RWPE2 (cell line): Measurements from ENCODE around the gene HMGCS2.
A peak's percentile ranks its signal among the peaks of the same experiment; 100 is the strongest.

ENCODE experiments used
- ATAC-seq: fragments of 200-7000 bp; cut with Tn5 transposase; 3 replicates; pipeline ENCODE4 v1.9.1; 2021; ENCODE audit warnings: low read depth
- DNase-seq: peaks from one replicate; pipeline ENCODE4 v3.0.0-alpha.2; 2020; ENCODE audit warnings: low spot score
- H3K27ac ChIP-seq: fragments of 450-650 bp; 2 replicates; pipeline ENCODE4 v1.5.1; 2017; ENCODE audit warnings: mild to moderate bottlenecking; ENCODE audit not compliant: poor library complexity, severe bottlenecking
- H3K27me3 ChIP-seq: fragments of 250-450 bp; sonication (Bioruptor Pico); 2 replicates; pipeline ENCODE4 v1.5.1; 2021; ENCODE audit warnings: mild to moderate bottlenecking, moderate library complexity; ENCODE audit not compliant: insufficient read depth, poor library complexity, severe bottlenecking
- H3K36me3 ChIP-seq: fragments of 250-450 bp; sonication (Bioruptor Pico); 2 replicates; pipeline ENCODE4 v1.5.1; 2020; ENCODE audit warnings: low read depth, mild to moderate bottlenecking, moderate library complexity
- H3K4me1 ChIP-seq: fragments of 250-450 bp; sonication (Bioruptor Pico); 2 replicates; pipeline ENCODE4 v1.5.1; 2021; ENCODE audit warnings: mild to moderate bottlenecking, moderate library complexity; ENCODE audit not compliant: insufficient read depth, poor library complexity, severe bottlenecking
- H3K4me3 ChIP-seq: fragments of 250-450 bp; sonication (Bioruptor Pico); 2 replicates; pipeline ENCODE4 v1.5.1; 2021; ENCODE audit warnings: mild to moderate bottlenecking, moderate library complexity; ENCODE audit not compliant: severe bottlenecking
- H3K9me3 ChIP-seq: fragments of 250-450 bp; sonication (Bioruptor Pico); 2 replicates; pipeline ENCODE4 v1.5.1; 2021; ENCODE audit warnings: mild to moderate bottlenecking, moderate library complexity; ENCODE audit not compliant: severe bottlenecking
- TF ChIP-seq, protein P1 (sequence below): fragments of 450-650 bp; IDR thresholded peaks from one replicate; pipeline ENCODE4 v1.5.1; 2017; ENCODE audit warnings: mild to moderate bottlenecking, moderate library complexity; ENCODE audit not compliant: poor library complexity, severe bottlenecking

Gene HMGCS2

GRCh38 chr1:119768778-119769177 lies at the start of gene HMGCS2:
Gene HMGCS2, minus strand, starts transcription at chr1:119768905. Its CDS starts 61 bp downstream, at chr1:119768844.
- ATAC-seq = peak; percentile 38; the same call in 2 of the 3 replicates
- DNase-seq = no peak
- no peaks in the 10 kb centered on the region for H3K36me3 ChIP-seq
- TF ChIP-seq, protein P1, sequence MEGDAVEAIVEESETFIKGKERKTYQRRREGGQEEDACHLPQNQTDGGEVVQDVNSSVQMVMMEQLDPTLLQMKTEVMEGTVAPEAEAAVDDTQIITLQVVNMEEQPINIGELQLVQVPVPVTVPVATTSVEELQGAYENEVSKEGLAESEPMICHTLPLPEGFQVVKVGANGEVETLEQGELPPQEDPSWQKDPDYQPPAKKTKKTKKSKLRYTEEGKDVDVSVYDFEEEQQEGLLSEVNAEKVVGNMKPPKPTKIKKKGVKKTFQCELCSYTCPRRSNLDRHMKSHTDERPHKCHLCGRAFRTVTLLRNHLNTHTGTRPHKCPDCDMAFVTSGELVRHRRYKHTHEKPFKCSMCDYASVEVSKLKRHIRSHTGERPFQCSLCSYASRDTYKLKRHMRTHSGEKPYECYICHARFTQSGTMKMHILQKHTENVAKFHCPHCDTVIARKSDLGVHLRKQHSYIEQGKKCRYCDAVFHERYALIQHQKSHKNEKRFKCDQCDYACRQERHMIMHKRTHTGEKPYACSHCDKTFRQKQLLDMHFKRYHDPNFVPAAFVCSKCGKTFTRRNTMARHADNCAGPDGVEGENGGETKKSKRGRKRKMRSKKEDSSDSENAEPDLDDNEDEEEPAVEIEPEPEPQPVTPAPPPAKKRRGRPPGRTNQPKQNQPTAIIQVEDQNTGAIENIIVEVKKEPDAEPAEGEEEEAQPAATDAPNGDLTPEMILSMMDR = no peak
- no peak within 1 kb of the TSS for H3K4me3 ChIP-seq
- no peaks in the 10 kb centered on the region for H3K27me3 ChIP-seq
- no peak within 1 kb of the TSS for H3K27ac ChIP-seq
- no peaks in the 10 kb centered on the region for H3K4me1 ChIP-seq
- H3K9me3 ChIP-seq = no peaks in the 10 kb centered on the region

GRCh38 chr1:119818181-119818580 lies 49.5 kb upstream of the HMGCS2 start:
- no peaks in the 10 kb centered on the region for H3K36me3 ChIP-seq
- no peak for ATAC-seq
- no peak for DNase-seq
- no peaks in the 10 kb centered on the region for H3K27me3 ChIP-seq
- H3K9me3 ChIP-seq = no peaks in the 10 kb centered on the region
- TF ChIP-seq, protein P1 = no peak
- H3K4me1 ChIP-seq = no peaks in the 10 kb centered on the region
- H3K27ac ChIP-seq = no peak overlapping the region
- H3K4me3 ChIP-seq = no peak overlapping the region

DNA sequence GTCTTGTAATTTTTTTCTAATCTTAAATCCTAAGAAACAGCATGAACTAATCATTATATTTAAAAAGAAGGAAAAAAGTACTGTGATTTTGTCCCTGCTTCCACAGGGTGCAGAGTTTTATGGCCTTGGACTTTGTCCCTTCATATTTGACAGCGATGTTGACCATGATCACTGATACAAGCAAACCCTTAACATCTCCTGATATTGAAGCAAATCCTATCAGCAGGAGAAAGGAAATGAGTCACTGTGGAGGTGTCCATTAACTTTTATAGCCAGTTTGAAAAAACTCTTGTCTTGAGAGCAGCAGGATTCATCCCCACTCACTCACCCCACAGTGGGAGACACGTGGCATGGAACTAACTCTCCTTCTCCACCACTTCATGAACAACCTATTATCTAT lies 47.7 kb upstream of the HMGCS2 start:
- TF ChIP-seq, protein P1 = no peak
- Histone ChIP-seq H3K27me3 (no peaks in the 10 kb centered on the region), H3K4me1 (no peaks in the 10 kb centered on the region), H3K4me3 (no peak overlapping the region), H3K36me3 (no peaks in the 10 kb centered on the region), H3K27ac (no peak overlapping the region), H3K9me3 (no peaks in the 10 kb centered on the region)
- DNase-seq (no peak), ATAC-seq (peak; percentile 52; the same call in 2 of the 3 replicates)

DNA sequence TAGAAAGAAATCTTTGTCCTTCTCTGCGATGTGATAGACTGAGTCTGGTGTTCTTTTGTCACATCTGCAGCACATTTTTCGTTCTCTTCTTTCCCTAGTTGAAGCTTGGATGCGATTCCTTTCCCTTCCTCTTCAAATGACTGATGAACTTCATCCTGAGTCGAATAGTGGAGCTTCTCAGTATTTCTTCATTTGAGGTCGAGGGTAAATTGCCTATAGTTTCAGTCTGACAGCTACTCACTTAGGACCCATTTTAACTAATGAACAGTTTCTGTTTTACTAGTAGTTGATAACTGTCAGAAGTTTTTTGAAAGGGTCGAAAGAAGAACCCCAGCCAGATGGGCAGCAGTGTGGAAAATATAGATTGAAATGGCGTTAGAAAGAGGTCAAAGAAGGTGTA lies 47.2 kb upstream of the HMGCS2 start:
- H3K4me1 ChIP-seq = no peaks in the 10 kb centered on the region
- TF ChIP-seq, protein P1 = no peak
- ATAC-seq (no peak), DNase-seq (no peak)
- H3K4me3 ChIP-seq = no peak overlapping the region
- H3K27me3 ChIP-seq = no peaks in the 10 kb centered on the region
- no peaks in the 10 kb centered on the region for H3K36me3 ChIP-seq
- H3K27ac ChIP-seq = no peak overlapping the region
- H3K9me3 ChIP-seq = no peaks in the 10 kb centered on the region

GRCh38 chr1:119815361-119815760 lies 46.7 kb upstream of the HMGCS2 start:
- ATAC-seq (peak; percentile 38; the same call in 1 of the 3 replicates), DNase-seq (no peak)
- Histone ChIP-seq H3K9me3 (no peaks in the 10 kb centered on the region), H3K4me1 (no peaks in the 10 kb centered on the region), H3K27me3 (no peaks in the 10 kb centered on the region), H3K27ac (no peak overlapping the region), H3K36me3 (no peaks in the 10 kb centered on the region), H3K4me3 (no peak overlapping the region)
- TF ChIP-seq, protein P1 = no peak
